IMR-90 (cell line): ENCODE results near the gene ACOT9. TPM values are rescaled to one million over a fixed set of nuclear protein-coding genes. Genes with fewer than 3 reads are reported as not detected.

Source experiments
- ATAC-seq: fragments of 200-7000 bp; cut with Tn5 transposase; 2 replicates; pipeline ENCODE4 v1.9.1; 2020; ENCODE audit warnings: low read depth, mild to moderate bottlenecking, moderate library complexity
- BruUV-seq: library from RNA; stranded (reverse); fragments of 400-500 nt; replicated peaks from 2 replicates; lab custom pipeline; 2021; lab: Mats Ljungman, UMichigan
- CTCF ChIA-PET: fragments of 300-600 bp; formaldehyde crosslinking; extraction: SDS; loops from one replicate; lab custom pipeline; 2021; ENCODE audit warnings: antibody characterized with exemption; lab: Yijun Ruan, JAX
- POLR2A ChIA-PET: fragments of 300-600 bp; sonication (Branson Sonifier 250); formaldehyde crosslinking; loops from one replicate; lab custom pipeline; 2022; ENCODE audit warnings: antibody characterized with exemption; ENCODE audit not compliant: unreplicated experiment; lab: Charles Lee
- DNase-seq: peaks from one replicate; pipeline ENCODE4 v3.0.0; 2013
- H2AFZ ChIP-seq: replicated peaks from 2 replicates; pipeline ENCODE3; 2013; ENCODE audit warnings: low read length, mild to moderate bottlenecking; ENCODE audit not compliant: poor library complexity
- H2AK5ac ChIP-seq: 2 replicates; pipeline ENCODE4 v1.6.1; 2013; ENCODE audit warnings: low read depth, low read length, inconsistent platforms
- H2AK9ac ChIP-seq: replicated peaks from 2 replicates; pipeline ENCODE3; 2013; ENCODE audit warnings: mild to moderate bottlenecking, low read depth, low read length, moderate library complexity; ENCODE audit not compliant: poor library complexity
- H2BK120ac ChIP-seq: 2 replicates; pipeline ENCODE4 v1.6.1; 2013; ENCODE audit warnings: low read depth, low read length, inconsistent platforms
- H2BK15ac ChIP-seq: 3 replicates; pipeline ENCODE4 v1.6.1; 2013; ENCODE audit warnings: low read depth, low read length, inconsistent platforms
- H2BK20ac ChIP-seq: 2 replicates; pipeline ENCODE4 v1.6.1; 2013; ENCODE audit warnings: low read depth, mild to moderate bottlenecking, inconsistent platforms, low read length, moderate library complexity
- H2BK5ac ChIP-seq: 2 replicates; pipeline ENCODE4 v1.6.1; 2013; ENCODE audit warnings: mild to moderate bottlenecking, low read depth, low read length, inconsistent platforms; ENCODE audit not compliant: poor library complexity, severe bottlenecking
- H3K14ac ChIP-seq: replicated peaks from 2 replicates; pipeline ENCODE4 v1.6.1; 2013; ENCODE audit warnings: low read depth, low read length, inconsistent platforms
- H3K18ac ChIP-seq: 2 replicates; pipeline ENCODE4 v1.6.1; 2013; ENCODE audit warnings: low read depth, low read length, control low read depth
- H3K23ac ChIP-seq: 2 replicates; pipeline ENCODE4 v1.6.1; 2013; ENCODE audit warnings: low read depth, low read length, inconsistent platforms
- H3K27ac ChIP-seq: 2 replicates; pipeline ENCODE4 v1.5.1; 2013; ENCODE audit warnings: mild to moderate bottlenecking, control low read depth, low read length; ENCODE audit not compliant: insufficient read depth
- H3K27me3 ChIP-seq: 2 replicates; pipeline ENCODE4 v1.6.1; 2013; ENCODE audit warnings: low read length; ENCODE audit not compliant: control insufficient read depth, insufficient read depth
- H3K36me3 ChIP-seq: 2 replicates; pipeline ENCODE4 v1.6.1; 2013; ENCODE audit warnings: low read length, mixed read lengths; ENCODE audit not compliant: control insufficient read depth, insufficient read depth
- H3K4ac ChIP-seq: 2 replicates; pipeline ENCODE4 v1.6.1; 2013; ENCODE audit warnings: low read depth, low read length, inconsistent platforms
- H3K4me1 ChIP-seq: 2 replicates; pipeline ENCODE4 v1.6.1; 2013; ENCODE audit warnings: low read length, mixed read lengths; ENCODE audit not compliant: control insufficient read depth, insufficient read depth
- H3K4me2 ChIP-seq: 2 replicates; pipeline ENCODE4 v1.6.1; 2013; ENCODE audit warnings: low read depth, mild to moderate bottlenecking, control low read depth, low read length, moderate library complexity
- H3K4me3 ChIP-seq: 2 replicates; pipeline ENCODE4 v1.5.1; 2013; ENCODE audit warnings: low read depth, mild to moderate bottlenecking, control low read depth, low read length, moderate library complexity; ENCODE audit not compliant: insufficient read depth
- H3K56ac ChIP-seq: 2 replicates; pipeline ENCODE4 v1.6.1; 2013; ENCODE audit warnings: low read length, inconsistent platforms; ENCODE audit not compliant: insufficient read depth; ENCODE audit errors: extremely low read depth
- H3K79me1 ChIP-seq, 2 experiments: 2 replicates each; pipeline ENCODE4 v1.6.1; 2013; ENCODE audit warnings: low read length in 2 of 2, inconsistent platforms in 1 of 2, low read depth in 1 of 2
- H3K9ac ChIP-seq: 2 replicates; pipeline ENCODE4 v1.6.1; 2013; ENCODE audit warnings: low read depth, low read length, control low read depth
- H3K9me1 ChIP-seq: 2 replicates; pipeline ENCODE4 v1.6.1; 2013; ENCODE audit warnings: low read length, inconsistent platforms; ENCODE audit not compliant: insufficient read depth
- H3K9me3 ChIP-seq: 2 replicates; pipeline ENCODE4 v1.6.1; 2013; ENCODE audit warnings: low read length; ENCODE audit not compliant: control insufficient read depth, insufficient read depth
- H4K20me1 ChIP-seq: 2 replicates; pipeline ENCODE4 v1.6.1; 2013; ENCODE audit warnings: low read length, inconsistent platforms; ENCODE audit not compliant: insufficient read depth
- H4K5ac ChIP-seq: 2 replicates; pipeline ENCODE4 v1.6.1; 2013; ENCODE audit warnings: mild to moderate bottlenecking, low read depth, low read length, control low read depth
- H4K8ac ChIP-seq, 2 experiments: 2 replicates each; pipeline ENCODE4 v1.6.1; 2013; ENCODE audit warnings: low read depth in 2 of 2, low read length in 2 of 2, control low read depth in 1 of 2, inconsistent platforms in 1 of 2
- H4K91ac ChIP-seq: 2 replicates; pipeline ENCODE4 v1.6.1; 2013; ENCODE audit warnings: low read depth, low read length, inconsistent platforms; ENCODE audit not compliant: insufficient read depth
- BHLHE40 ChIP-seq: fragments of 150-350 bp; IDR thresholded peaks from 2 replicates; pipeline ENCODE4 v1.6.1; 2016; ENCODE audit warnings: mild to moderate bottlenecking, low read depth, low read length
- CHD1 ChIP-seq: IDR thresholded peaks from 2 replicates; pipeline ENCODE4 v1.6.1; 2012; ENCODE audit warnings: low read depth, low read length, improper control_type of control experiment
- CTCF ChIP-seq: conservative IDR thresholded peaks from 2 replicates; pipeline ENCODE4 v1.5.1; 2012; ENCODE audit warnings: mild to moderate bottlenecking, low read depth, low read length, improper control_type of control experiment
- MAZ ChIP-seq: IDR thresholded peaks from 2 replicates; pipeline ENCODE4 v1.6.1; 2012; ENCODE audit warnings: low read depth, mild to moderate bottlenecking, low read length, improper control_type of control experiment, moderate library complexity, borderline replicate concordance
- MXI1 ChIP-seq: IDR thresholded peaks from 2 replicates; pipeline ENCODE4 v1.6.1; 2012; ENCODE audit warnings: low read depth, mild to moderate bottlenecking, low read length, moderate library complexity, borderline replicate concordance
- NFE2L2 ChIP-seq: fragments of 150-350 bp; IDR thresholded peaks from 2 replicates; pipeline ENCODE4 v1.6.1; 2016; ENCODE audit warnings: low read depth, mild to moderate bottlenecking, low read length
- POLR2A ChIP-seq: IDR thresholded peaks from 2 replicates; pipeline ENCODE4 v1.6.1; 2012; ENCODE audit warnings: mild to moderate bottlenecking, low read depth, low read length
- RCOR1 ChIP-seq: IDR thresholded peaks from 2 replicates; pipeline ENCODE4 v1.6.1; 2012; ENCODE audit warnings: mild to moderate bottlenecking, low read length, improper control_type of control experiment; ENCODE audit not compliant: insufficient replicate concordance
- SMC3 ChIP-seq: fragments of 150-350 bp; IDR thresholded peaks from 2 replicates; pipeline ENCODE4 v1.6.1; 2016; ENCODE audit warnings: low read depth, mild to moderate bottlenecking, antibody characterized with exemption, low read length, moderate library complexity
- WGBS, 2 experiments: methylation state at CpG; one replicate each; pipeline versions ENCODE4 v1.1.5 to v1.1.7; 2013; ENCODE audit warnings: missing lambda C conversion rate in 2 of 2; ENCODE audit not compliant: insufficient read length in 1 of 2; ENCODE audit errors: extremely low coverage in 2 of 2; 5-methylcytosine and 5-hydroxymethylcytosine counted together
- dilution Hi-C: fragments of 300-500 bp; cut with HindIII; formaldehyde crosslinking; loops from one replicate; pipeline ENCODE4 v1.14.3; 2018; ENCODE audit warnings: low sequenced_read_pairs; ENCODE audit not compliant: unreplicated experiment
- in situ Hi-C: fragments of 300-500 bp; cut with MboI; formaldehyde crosslinking; loops from 3 replicates; pipeline ENCODE4 v1.14.3; 2019; ENCODE audit warnings: low sequenced_read_pairs, inconsistent platforms, mixed read lengths
- intact Hi-C: fragments of 100-400 bp; cut with micrococcal nuclease; formaldehyde crosslinking; loops from 2 replicates; pipeline ENCODE4 v1.10.0; 2022
- polyA plus RNA-seq, 3 experiments: library from polyadenylated mRNA; depleted of rRNA; stranded (reverse); fragments of >200 nt; gene quantifications; 2 replicates each; pipeline ENCODE4 v1.2.3, GENCODE V29; 2012; ENCODE audit warnings: low replicate concordance in 1 of 3
- total RNA-seq: library from RNA; depleted of rRNA; stranded (reverse); fragments of >200 nt; gene quantifications from 2 replicates; pipeline ENCODE4 v1.2.3, GENCODE V29; 2012
- TF ChIP-seq, protein P1 (sequence below): fragments of 150-350 bp; IDR thresholded peaks from 2 replicates; pipeline ENCODE4 v1.6.1; 2017; ENCODE audit warnings: mild to moderate bottlenecking, antibody characterized with exemption, low read length, low read depth

The ACOT9 gene
- total and polyA plus RNA-seq, 2 of the 4 experiments (the other 2 are of a cell fraction) = 43.5 to 47.3 TPM

GRCh38 chrX:23754664-23755063 lies 11.6 kb upstream of the ACOT9 start:
- in situ Hi-C loops = no loop called here
- no peak for DNase-seq
- H2BK15ac ChIP-seq = no peak overlapping the region
- no peaks in the 10 kb centered on the region for H4K20me1 ChIP-seq
- no peak overlapping the region for H4K91ac ChIP-seq
- H4K5ac ChIP-seq = no peak overlapping the region
- ChIA-PET CTCF (no interaction called here), POLR2A (no interaction called here)
- no peak overlapping the region for H2AK9ac ChIP-seq
- no peaks in the 10 kb centered on the region for H3K79me1 ChIP-seq
- H3K27me3 ChIP-seq = no peaks in the 10 kb centered on the region
- no peak overlapping the region for H3K18ac ChIP-seq
- intact Hi-C loops = no loop called here
- no peaks in the 10 kb centered on the region for H3K36me3 ChIP-seq
- H3K4ac ChIP-seq = no peak overlapping the region
- no peaks in the 10 kb centered on the region for H3K4me1 ChIP-seq
- TF ChIP-seq RCOR1 = no peak
- TF ChIP-seq, protein P1, sequence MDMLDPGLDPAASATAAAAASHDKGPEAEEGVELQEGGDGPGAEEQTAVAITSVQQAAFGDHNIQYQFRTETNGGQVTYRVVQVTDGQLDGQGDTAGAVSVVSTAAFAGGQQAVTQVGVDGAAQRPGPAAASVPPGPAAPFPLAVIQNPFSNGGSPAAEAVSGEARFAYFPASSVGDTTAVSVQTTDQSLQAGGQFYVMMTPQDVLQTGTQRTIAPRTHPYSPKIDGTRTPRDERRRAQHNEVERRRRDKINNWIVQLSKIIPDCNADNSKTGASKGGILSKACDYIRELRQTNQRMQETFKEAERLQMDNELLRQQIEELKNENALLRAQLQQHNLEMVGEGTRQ = no peak
- no peak for TF ChIP-seq CTCF
- TF ChIP-seq NFE2L2 = no peak
- no peak for TF ChIP-seq MXI1
- no peak for TF ChIP-seq SMC3
- no peak for TF ChIP-seq BHLHE40
- TF ChIP-seq CHD1 = no peak
- no peak for TF ChIP-seq MAZ
- TF ChIP-seq POLR2A = no peak
- H2BK5ac ChIP-seq = no peak overlapping the region
- H3K27ac ChIP-seq = no peak overlapping the region
- no peak overlapping the region for H3K56ac ChIP-seq
- H3K9ac ChIP-seq = no peak overlapping the region
- H3K4me3 ChIP-seq = no peak overlapping the region
- no peak overlapping the region for H2AK5ac ChIP-seq
- no peak overlapping the region for H2BK120ac ChIP-seq
- H2BK20ac ChIP-seq = no peak overlapping the region
- ATAC-seq = no peak
- no peak overlapping the region for H2AFZ ChIP-seq
- no peak overlapping the region for H3K23ac ChIP-seq
- WGBS, 2 experiments = no CpG with 5 or more reads among the region's 1 CpG
- H4K8ac ChIP-seq = no peak overlapping the region
- H3K4me2 ChIP-seq = no peak overlapping the region
- H3K14ac ChIP-seq = no peak overlapping the region
- no TSS peak for BruUV-seq
- dilution Hi-C loops = no loop called here
- H3K9me3 ChIP-seq = no peaks in the 10 kb centered on the region
- H3K9me1 ChIP-seq = no peaks in the 10 kb centered on the region
